GM12878 (cell line): ENCODE measurements around the gene ZNF444. TPM values are rescaled to one million over a fixed set of nuclear protein-coding genes. Genes with fewer than 3 reads are reported as not detected.

Experiments
- ATAC-seq: fragments of 200-7000 bp; cut with Tn5 transposase; 3 replicates; pipeline ENCODE4 v1.9.1; 2020; ENCODE audit warnings: mild to moderate bottlenecking, moderate library complexity
- BruUV-seq: library from RNA; stranded (reverse); fragments of 400-500 nt; replicated peaks from 2 replicates; lab custom pipeline; 2021; lab: Mats Ljungman, UMichigan
- CTCF ChIA-PET: fragments of 300-600 bp; sonication (Branson Sonifier 250); formaldehyde crosslinking; extraction: SDS; loops from one replicate; lab custom pipeline; 2021; ENCODE audit warnings: inconsistent platforms; lab: Yijun Ruan, JAX
- POLR2A ChIA-PET: fragments of 350-600 bp; formaldehyde crosslinking; extraction: SDS; loops from one replicate; lab custom pipeline; 2021; ENCODE audit warnings: inconsistent platforms; lab: Charles Lee
- RAD21 ChIA-PET: fragments of 300-600 bp; sonication (Branson Sonifier 250); formaldehyde crosslinking; loops from one replicate; lab custom pipeline; 2023; ENCODE audit warnings: antibody characterized with exemption; ENCODE audit not compliant: unreplicated experiment; lab: Charles Lee
- SMC1A ChIA-PET: fragments of 300-600 bp; sonication (Branson Sonifier 250); formaldehyde crosslinking; loops from one replicate; lab custom pipeline; 2023; ENCODE audit not compliant: unreplicated experiment, uncharacterized antibody; lab: Charles Lee
- DNase-seq: peaks from one replicate; pipeline ENCODE4 v3.0.0-alpha.2; 2011; ENCODE audit warnings: low read depth, low spot score
- FAIRE-seq: peaks from 3 replicates; lab custom pipeline; 2011; peaks lifted over from hg19 to GRCh38; lab: Jason Lieb, UNC
- H2AFZ ChIP-seq: 2 replicates; pipeline ENCODE4 v1.6.0; 2011; ENCODE audit warnings: low read depth, low read length, control low read depth; ENCODE audit not compliant: control insufficient read depth
- H3K27ac ChIP-seq: 2 replicates; pipeline ENCODE4 v1.5.1; 2011; ENCODE audit warnings: control low read depth; ENCODE audit not compliant: control insufficient read depth, insufficient read depth
- H3K27me3 ChIP-seq, 2 experiments: replicated peaks in 1 of 2; 2 replicates each; pipeline versions ENCODE4 v1.6.0 to v1.6.1; 2011; ENCODE audit warnings: low read length in 1 of 2; ENCODE audit not compliant: control insufficient read depth in 2 of 2, insufficient read depth in 2 of 2
- H3K36me3 ChIP-seq, 2 experiments: 2 replicates each; pipeline ENCODE4 v1.5.1; 2011; ENCODE audit warnings: low read length in 1 of 2; ENCODE audit not compliant: control insufficient read depth in 2 of 2, insufficient read depth in 2 of 2
- H3K4me1 ChIP-seq: 2 replicates; pipeline ENCODE4 v1.6.1; 2011; ENCODE audit warnings: mild to moderate bottlenecking, low read length, moderate library complexity, mixed read lengths; ENCODE audit not compliant: control insufficient read depth, insufficient read depth
- H3K4me2 ChIP-seq: 2 replicates; pipeline ENCODE4 v1.6.0; 2011; ENCODE audit warnings: control low read depth; ENCODE audit not compliant: control insufficient read depth, insufficient read depth
- H3K4me3 ChIP-seq: fragments of 200-600 bp; sonication (generic); 2 replicates; pipeline ENCODE4 v1.5.1; 2016
- H3K79me2 ChIP-seq: 2 replicates; pipeline ENCODE4 v1.6.0; 2011; ENCODE audit warnings: low read length; ENCODE audit not compliant: control insufficient read depth, insufficient read depth
- H3K9ac ChIP-seq: 2 replicates; pipeline ENCODE4 v1.8.0; 2011; ENCODE audit warnings: low read length, control low read depth, mixed read lengths; ENCODE audit not compliant: control insufficient read depth, insufficient read depth
- H3K9me3 ChIP-seq: replicated peaks from 3 replicates; pipeline ENCODE4 v1.5.1; 2011; ENCODE audit warnings: mild to moderate bottlenecking, low read length; ENCODE audit not compliant: control insufficient read depth, insufficient read depth
- H4K20me1 ChIP-seq: 2 replicates; pipeline ENCODE4 v1.6.0; 2011; ENCODE audit not compliant: control insufficient read depth, insufficient read depth
- BMI1 ChIP-seq: fragments of 450-650 bp; IDR thresholded peaks from 2 replicates; pipeline ENCODE4 v1.6.1; 2016; ENCODE audit warnings: mild to moderate bottlenecking, moderate library complexity, borderline replicate concordance
- CTCF ChIP-seq, 3 experiments: IDR thresholded peaks in 2 of 3; conservative IDR thresholded peaks in 1 of 3; 2 replicates each; pipeline ENCODE4 v1.5.1; 2011; ENCODE audit warnings: low read depth in 3 of 3, low read length in 3 of 3, mild to moderate bottlenecking in 3 of 3, control low read depth in 2 of 3, moderate library complexity in 2 of 3, inconsistent platforms in 1 of 3, mixed read lengths in 1 of 3; ENCODE audit not compliant: control insufficient read depth in 2 of 3, insufficient read depth in 1 of 3; ENCODE audit errors: extremely low read depth in 1 of 3
- E4F1 ChIP-seq: fragments of 450-650 bp; IDR thresholded peaks from 2 replicates; pipeline ENCODE4 v1.6.1; 2018; ENCODE audit warnings: borderline replicate concordance, mild to moderate bottlenecking; ENCODE audit not compliant: partially characterized antibody
- RAD21 ChIP-seq: IDR thresholded peaks from 2 replicates; pipeline ENCODE4 v1.6.1; 2011; ENCODE audit warnings: mild to moderate bottlenecking, low read depth, low read length, moderate library complexity; ENCODE audit not compliant: insufficient read depth
- SMARCA5 ChIP-seq: fragments of 450-650 bp; IDR thresholded peaks from 2 replicates; pipeline ENCODE4 v1.6.1; 2017; ENCODE audit warnings: mild to moderate bottlenecking
- TARDBP ChIP-seq: IDR thresholded peaks from 2 replicates; pipeline ENCODE4 v1.6.1; 2016; ENCODE audit warnings: borderline replicate concordance
- ZNF592 ChIP-seq: fragments of 450-650 bp; IDR thresholded peaks from 2 replicates; pipeline ENCODE4 v1.6.1; 2017; ENCODE audit warnings: mild to moderate bottlenecking, moderate library complexity
- WGBS: methylation state at CpG from one replicate; pipeline ENCODE4 v1.1.6; 2016; ENCODE audit warnings: low lambda C conversion rate; ENCODE audit not compliant: insufficient replicate concordance, insufficient coverage; ENCODE audit errors: missing lambda C conversion rate; 5-methylcytosine and 5-hydroxymethylcytosine counted together
- in situ Hi-C: fragments of 300-500 bp; cut with MboI; formaldehyde crosslinking; loops from 9 replicates; pipeline ENCODE4 v1.14.3; 2018; ENCODE audit warnings: mixed read lengths
- intact Hi-C: fragments of 100-400 bp; cut with micrococcal nuclease; formaldehyde crosslinking; loops from one replicate; pipeline ENCODE4 v1.14.2; 2022; ENCODE audit not compliant: unreplicated experiment
- polyA plus RNA-seq, 11 experiments: library from polyadenylated mRNA; depleted of rRNA in 4 of 11; unstranded in 6 of 11; stranded (reverse) in 5 of 11; fragments of >200 nt; fragmentation: Nextera tagmentation in 4 of 11; fragmentation: Illumina TruSeq in 1 of 11; extraction: Ambion mirVana in 4 of 11; extraction: Trizol in 1 of 11; gene quantifications; 1 replicate in 1 of 11; 2 replicates in 10 of 11; pipeline versions ENCODE4 v1.2.1 to v1.2.3, GENCODE V29; 2011 to 2016; ENCODE audit warnings: inconsistent platforms in 2 of 11, missing spikeins in 2 of 11, low read depth in 1 of 11
- total RNA-seq, 4 experiments: library from RNA; depleted of rRNA in 3 of 4; stranded (reverse); fragments of >200 nt in 3 of 4; fragmentation: Illumina TruSeq in 1 of 4; extraction: Trizol in 1 of 4; gene quantifications; 2 replicates each; pipeline versions ENCODE4 v1.2.1 to v1.2.3, GENCODE V29; 2013 to 2021

ZNF444 gene
- total and polyA plus RNA-seq, 10 of the 15 experiments (the other 5 are each of a cell fraction or from before 2014, with no cell fraction given), result 0.45 to 28.2 (median 11.6) TPM

GRCh38 chr19:56153507-56153906 is 12.4 kb downstream of the ZNF444 start (continued):
- TF ChIP-seq ZNF592, result no peak
- no peak for TF ChIP-seq E4F1
- TF ChIP-seq, all 136 proteins: peak for 0

- H3K9ac ChIP-seq, result no peak overlapping the region
- no peak overlapping the region for H3K4me3 ChIP-seq
- RAD21 ChIA-PET, result no interaction called here
- no peak overlapping the region for H3K4me2 ChIP-seq
- SMC1A ChIA-PET, result no interaction called here
- no peaks in the 10 kb centered on the region for H4K20me1 ChIP-seq
- H3K36me3 ChIP-seq, result peaks cover 10 to 11% of the 10 kb centered on the region in 2 experiments; a peak in 3 of 4 replicates
- no peaks in the 10 kb centered on the region for H3K79me2 ChIP-seq
- no TSS peak for BruUV-seq
- in situ Hi-C loops (no loop called here), intact Hi-C loops (no loop called here)
- 85% methylated on average over 17 of the region's 17 CpGs for WGBS
- no peak for FAIRE-seq
- TF ChIP-seq CTCF (IDR thresholded peaks at IDR 0.05 in 2 of 3, conservative IDR thresholded peaks at IDR 0.05 in 1 of 3; ENCODE audit: control insufficient read depth in 2 of 3, extremely low read depth in 1 of 3, insufficient read depth in 1 of 3, low read depth in 3 of 3, low read length in 3 of 3) (peak in 2 of 3 experiments; percentile 7 to 22; a peak in 2 of 6 replicates), TARDBP (no peak), BMI1 (no peak), SMARCA5 (no peak), RAD21 (0 out of 2 replicates have a peak, but pooled peaks have one; percentile 4)
- H3K27ac ChIP-seq, result no peak overlapping the region
- POLR2A ChIA-PET, result no interaction called here
- no peaks in the 10 kb centered on the region for H3K27me3 ChIP-seq
- CTCF ChIA-PET, result interaction anchor here (0.6 to 1.3 kb wide), 2 partner anchors 74 to 85 kb away, joined by 3 to 4 read pairs; no protein-coding TSS in a partner anchor
- no peak overlapping the region for H2AFZ ChIP-seq
- H3K4me1 ChIP-seq, result no peaks in the 10 kb centered on the region
- no peak for ATAC-seq
- H3K9me3 ChIP-seq, result no peaks in the 10 kb centered on the region
- DNase-seq, result no peak
Observed at GRCh38 chr19:56155124-56155687, 14.1 kb downstream of the ZNF444 start.
